ENCODE results near the gene CERS5.

Gene CERS5

DNA sequence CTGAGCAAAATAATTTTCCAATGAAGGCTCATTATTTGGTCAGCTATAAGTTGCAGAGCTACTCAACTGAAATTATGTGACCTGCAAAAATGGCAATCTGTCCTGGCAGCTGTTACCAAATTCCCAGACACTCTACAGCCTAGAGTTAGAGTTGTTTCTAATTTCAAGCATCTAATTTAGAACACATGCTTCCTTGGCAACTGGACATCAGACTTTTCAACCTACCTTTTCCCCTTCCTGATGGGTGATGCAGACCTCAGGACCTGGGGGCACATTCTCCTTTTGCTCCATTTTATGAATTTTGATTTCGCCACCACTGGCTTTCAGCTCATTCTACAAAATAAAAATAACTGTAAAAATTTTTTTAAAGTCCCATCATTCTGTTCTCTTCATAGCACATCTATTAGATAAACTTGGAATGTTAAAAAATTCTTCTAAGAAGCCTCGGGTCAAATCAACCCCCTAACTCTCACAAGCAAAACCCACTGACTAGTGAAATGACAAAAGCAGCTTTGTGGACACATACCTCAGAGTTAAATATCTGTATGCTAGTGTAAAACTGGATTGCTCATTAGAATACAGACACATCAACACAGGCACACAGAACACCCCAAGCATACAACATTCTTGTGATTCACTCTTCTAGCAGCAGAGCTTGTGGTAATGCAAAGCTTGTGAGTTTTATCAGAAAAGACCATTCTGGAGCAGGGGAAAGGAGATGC is 33.5 kb upstream of the CERS5 start:
- TF ChIP-seq, protein P1, sequence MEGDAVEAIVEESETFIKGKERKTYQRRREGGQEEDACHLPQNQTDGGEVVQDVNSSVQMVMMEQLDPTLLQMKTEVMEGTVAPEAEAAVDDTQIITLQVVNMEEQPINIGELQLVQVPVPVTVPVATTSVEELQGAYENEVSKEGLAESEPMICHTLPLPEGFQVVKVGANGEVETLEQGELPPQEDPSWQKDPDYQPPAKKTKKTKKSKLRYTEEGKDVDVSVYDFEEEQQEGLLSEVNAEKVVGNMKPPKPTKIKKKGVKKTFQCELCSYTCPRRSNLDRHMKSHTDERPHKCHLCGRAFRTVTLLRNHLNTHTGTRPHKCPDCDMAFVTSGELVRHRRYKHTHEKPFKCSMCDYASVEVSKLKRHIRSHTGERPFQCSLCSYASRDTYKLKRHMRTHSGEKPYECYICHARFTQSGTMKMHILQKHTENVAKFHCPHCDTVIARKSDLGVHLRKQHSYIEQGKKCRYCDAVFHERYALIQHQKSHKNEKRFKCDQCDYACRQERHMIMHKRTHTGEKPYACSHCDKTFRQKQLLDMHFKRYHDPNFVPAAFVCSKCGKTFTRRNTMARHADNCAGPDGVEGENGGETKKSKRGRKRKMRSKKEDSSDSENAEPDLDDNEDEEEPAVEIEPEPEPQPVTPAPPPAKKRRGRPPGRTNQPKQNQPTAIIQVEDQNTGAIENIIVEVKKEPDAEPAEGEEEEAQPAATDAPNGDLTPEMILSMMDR (IDR thresholded peaks at IDR 0.05), result no peak
- H3K4me1 ChIP-seq (ENCODE audit: control insufficient read depth in 1 of 2, insufficient read depth in 1 of 2, low read depth in 1 of 2, low read length in 1 of 2), result no peaks in the 10 kb centered on the region
- H3K27me3 ChIP-seq, result no peaks in the 10 kb centered on the region
- no peak overlapping the region for H3K27ac ChIP-seq
- no peaks in the 10 kb centered on the region for H3K9me3 ChIP-seq
- H3K36me3 ChIP-seq, result peaks cover 6% of the 10 kb centered on the region
- H3K4me3 ChIP-seq (ENCODE audit: low read depth in 1 of 2, low read length in 1 of 2), result no peak overlapping the region

DNA sequence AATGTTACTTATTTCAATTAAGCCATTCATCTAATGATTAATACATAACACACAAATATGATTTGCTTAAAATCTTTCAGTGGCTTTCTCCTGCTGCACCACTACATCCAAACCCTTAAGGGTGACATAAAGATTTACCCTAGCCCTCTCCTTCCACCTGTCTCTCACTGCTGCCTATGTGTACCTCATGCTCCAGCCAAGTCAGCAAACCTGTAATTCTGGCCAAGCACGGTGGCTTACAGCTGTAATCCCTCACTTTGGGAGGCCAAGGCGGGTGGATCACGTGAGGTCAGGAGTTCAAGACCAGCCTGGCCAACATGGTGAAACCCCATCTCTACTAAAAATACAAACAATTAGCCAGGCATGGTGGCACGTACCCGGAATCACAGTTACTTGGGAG is 31.7 kb upstream of the CERS5 start:
- Histone ChIP-seq H3K27ac (no peak overlapping the region), H3K27me3 (no peaks in the 10 kb centered on the region), H3K9me3 (no peaks in the 10 kb centered on the region), H3K4me1 (ENCODE audit: control insufficient read depth in 1 of 2, insufficient read depth in 1 of 2, low read depth in 1 of 2, low read length in 1 of 2) (no peaks in the 10 kb centered on the region), H3K4me3 (ENCODE audit: low read depth in 1 of 2, low read length in 1 of 2) (no peak overlapping the region), H3K36me3 (peaks cover 6% of the 10 kb centered on the region)
- TF ChIP-seq, protein P1 (IDR thresholded peaks at IDR 0.05), result no peak

DNA sequence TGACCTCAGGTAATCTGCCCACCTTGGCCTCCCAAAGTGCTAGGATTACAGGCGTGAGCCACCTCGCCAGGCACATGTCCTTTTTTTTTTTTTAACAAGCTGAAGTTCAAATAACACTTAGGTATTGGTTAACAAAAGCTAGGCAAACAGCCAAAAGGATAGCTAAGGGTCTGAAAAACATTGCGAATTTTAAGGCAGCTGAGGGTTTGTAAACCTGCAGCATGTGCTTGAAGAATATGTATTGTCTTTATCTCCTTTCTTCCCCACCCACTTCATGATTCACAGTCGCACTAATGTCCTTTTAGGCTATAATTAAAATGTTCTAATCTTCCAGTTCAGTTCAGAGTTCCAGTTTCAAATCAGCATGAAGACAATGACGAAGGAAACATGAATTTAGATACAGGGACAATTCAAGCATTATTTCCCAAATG is 30.1 kb upstream of the CERS5 start:
- TF ChIP-seq, protein P1 (IDR thresholded peaks at IDR 0.05), result no peak
- Histone ChIP-seq H3K9me3 (no peaks in the 10 kb centered on the region), H3K27ac (no peak overlapping the region), H3K4me3 (ENCODE audit: low read depth in 1 of 2, low read length in 1 of 2) (no peak overlapping the region), H3K27me3 (no peaks in the 10 kb centered on the region), H3K36me3 (peaks cover 6% of the 10 kb centered on the region), H3K4me1 (ENCODE audit: control insufficient read depth in 1 of 2, insufficient read depth in 1 of 2, low read depth in 1 of 2, low read length in 1 of 2) (no peaks in the 10 kb centered on the region)

DNA sequence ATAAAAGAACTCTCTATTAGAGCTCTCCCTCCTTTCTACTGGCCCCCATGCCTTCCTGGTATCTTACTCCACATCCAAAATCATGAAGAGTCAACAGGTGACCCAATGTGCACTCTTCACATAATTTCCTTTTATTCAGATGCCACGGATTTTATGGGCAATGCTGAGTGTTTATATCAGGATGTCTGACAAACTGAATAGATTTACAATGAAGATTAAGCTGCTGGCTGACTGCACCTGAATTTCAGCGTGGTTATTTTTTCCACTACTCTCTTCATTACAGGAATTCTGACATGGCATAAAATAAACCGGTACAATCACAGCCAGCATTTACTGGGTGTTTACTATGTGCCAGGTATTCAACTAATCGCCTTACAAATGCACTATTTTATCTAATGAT is 29.4 kb upstream of the CERS5 start:
- TF ChIP-seq, protein P1 (IDR thresholded peaks at IDR 0.05), result no peak
- Histone ChIP-seq H3K27me3 (no peaks in the 10 kb centered on the region), H3K36me3 (peaks cover 6% of the 10 kb centered on the region), H3K27ac (no peak overlapping the region), H3K4me3 (ENCODE audit: low read depth in 1 of 2, low read length in 1 of 2) (no peak overlapping the region), H3K9me3 (no peaks in the 10 kb centered on the region), H3K4me1 (ENCODE audit: control insufficient read depth in 1 of 2, insufficient read depth in 1 of 2, low read depth in 1 of 2, low read length in 1 of 2) (no peaks in the 10 kb centered on the region)

DNA sequence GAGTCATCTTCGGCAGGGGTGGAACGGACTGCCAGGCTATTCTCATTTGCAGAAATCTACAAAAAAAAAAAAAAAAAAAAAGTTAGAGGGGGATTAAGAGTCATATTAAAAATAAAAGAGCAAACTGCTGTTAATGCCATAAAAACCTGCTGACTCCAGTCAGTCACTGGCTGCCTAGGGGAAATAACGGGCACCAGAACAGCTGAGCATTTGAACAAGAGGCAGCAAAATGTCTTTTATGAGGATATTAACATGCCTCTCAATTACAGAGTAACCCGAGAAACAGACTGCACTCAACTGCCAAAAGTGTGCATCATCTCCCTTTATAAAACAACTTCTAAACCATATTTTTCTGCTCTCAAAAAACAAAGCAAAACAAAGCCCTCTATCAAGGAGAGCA is 28.7 kb upstream of the CERS5 start:
- Histone ChIP-seq H3K27me3 (no peaks in the 10 kb centered on the region), H3K27ac (no peak overlapping the region), H3K9me3 (no peaks in the 10 kb centered on the region), H3K4me3 (ENCODE audit: low read depth in 1 of 2, low read length in 1 of 2) (no peak overlapping the region), H3K4me1 (ENCODE audit: control insufficient read depth in 1 of 2, insufficient read depth in 1 of 2, low read depth in 1 of 2, low read length in 1 of 2) (no peaks in the 10 kb centered on the region), H3K36me3 (peaks cover 6% of the 10 kb centered on the region)
- TF ChIP-seq, protein P1 (IDR thresholded peaks at IDR 0.05), result no peak

Measured in neutrophil (primary cell).